ENCODE measurements around the gene WWTR1. TPM values are rescaled to one million over a fixed set of nuclear protein-coding genes. Genes with fewer than 3 reads are reported as not detected.
A peak's percentile ranks its signal among the peaks of the same experiment; 100 is the strongest.

Gene WWTR1
- total and polyA plus RNA-seq, 2 donors (not counting 3 experiments of a cell fraction or from before 2014, with no cell fraction given) = 210 to 341 TPM

GRCh38 chr3:149547954-149548668, 109.7 kb downstream of the WWTR1 start:
- peak overlapping the region; percentile 25 for H3K27ac ChIP-seq (ENCODE audit: insufficient read depth, low read depth, low read length)
- H3K4me3 ChIP-seq (replicated peaks in 1 of 3; ENCODE audit: insufficient read depth in 1 of 3, low read depth in 1 of 3, low read length in 3 of 3) = no peak overlapping the region
- H3K9ac ChIP-seq (replicated peaks; ENCODE audit: extremely low read depth, insufficient read depth, low read length) = no peak overlapping the region
- intact Hi-C loops (cut with micrococcal nuclease) (no loop called here), dilution Hi-C loops (cut with MboI; ENCODE audit: extremely low pct_ligation_motif_present, low sequenced_read_pairs) (no loop called here)
- H4K20me1 ChIP-seq (replicated peaks; ENCODE audit: control insufficient read depth, extremely low read depth, insufficient read depth, low read length) = no peaks in the 10 kb centered on the region
- no peak overlapping the region for H3K4me2 ChIP-seq (ENCODE audit: insufficient read depth, low read length)
- H3K27me3 ChIP-seq (ENCODE audit: control insufficient read depth in 2 of 2, insufficient read depth in 2 of 2, low read length in 2 of 2) = no peaks in the 10 kb centered on the region
- peaks cover 9 to 25% of the 10 kb centered on the region in 2 experiments for H3K36me3 ChIP-seq (ENCODE audit: control insufficient read depth in 2 of 2, extremely low read depth in 1 of 2, insufficient read depth in 2 of 2, low read length in 2 of 2)
- ChIA-PET CTCF (interaction anchor here (1.3 kb wide), 1 partner anchor 9 kb away, joined by 3 read pairs; no protein-coding TSS in a partner anchor), POLR2A (interaction anchor here (1.5 kb wide), 1 partner anchor 14 kb away, joined by 4 read pairs; no protein-coding TSS in a partner anchor)
- H3K79me2 ChIP-seq (ENCODE audit: control insufficient read depth, insufficient read depth, low read length) = peaks cover 90% of the 10 kb centered on the region
- no peaks in the 10 kb centered on the region for H3K9me1 ChIP-seq (replicated peaks; ENCODE audit: control insufficient read depth, extremely low read depth, insufficient read depth, low read length)
- peaks cover 52% of the 10 kb centered on the region for H3K4me1 ChIP-seq (ENCODE audit: control insufficient read depth, extremely low read depth, insufficient read depth, low read length)
- no TSS peak for BruUV-seq (replicated peaks)
- no peak for TF ChIP-seq GATA2 (IDR thresholded peaks at IDR 0.05; ENCODE audit: insufficient read depth, insufficient read length, low read depth, low read length)
- TF ChIP-seq POLR2A (IDR thresholded peaks at IDR 0.05; ENCODE audit: low read depth, low read length) = peak; percentile 41
- H3K9me3 ChIP-seq (replicated peaks; ENCODE audit: control insufficient read depth, insufficient read depth, low read length) = no peaks in the 10 kb centered on the region
- no peak overlapping the region for H2AFZ ChIP-seq (ENCODE audit: low read depth, low read length)
- FAIRE-seq (no peak), DNase-seq (ENCODE audit: low read depth, low spot score) (no peak)

- Histone ChIP-seq H4K20me1 (replicated peaks; ENCODE audit: control insufficient read depth, extremely low read depth, insufficient read depth, low read length) (no peaks in the 10 kb centered on the region), H3K27me3 (ENCODE audit: control insufficient read depth in 2 of 2, insufficient read depth in 2 of 2, low read length in 2 of 2) (no peaks in the 10 kb centered on the region), H3K79me2 (ENCODE audit: control insufficient read depth, insufficient read depth, low read length) (peaks cover 83% of the 10 kb centered on the region), H3K4me2 (ENCODE audit: insufficient read depth, low read length) (no peak overlapping the region), H3K27ac (ENCODE audit: insufficient read depth, low read depth, low read length) (no peak overlapping the region), H3K4me3 (replicated peaks in 1 of 3; ENCODE audit: insufficient read depth in 1 of 3, low read depth in 1 of 3, low read length in 3 of 3) (no peak overlapping the region), H3K36me3 (ENCODE audit: control insufficient read depth in 2 of 2, extremely low read depth in 1 of 2, insufficient read depth in 2 of 2, low read length in 2 of 2) (peaks cover 7 to 19% of the 10 kb centered on the region in 2 experiments), H3K9ac (replicated peaks; ENCODE audit: extremely low read depth, insufficient read depth, low read length) (no peak overlapping the region), H3K9me1 (replicated peaks; ENCODE audit: control insufficient read depth, extremely low read depth, insufficient read depth, low read length) (no peaks in the 10 kb centered on the region), H2AFZ (ENCODE audit: low read depth, low read length) (no peak overlapping the region), H3K9me3 (replicated peaks; ENCODE audit: control insufficient read depth, insufficient read depth, low read length) (no peaks in the 10 kb centered on the region), H3K4me1 (ENCODE audit: control insufficient read depth, extremely low read depth, insufficient read depth, low read length) (peaks cover 52% of the 10 kb centered on the region)
- ChIA-PET CTCF (interaction anchor here (1.0 to 2.9 kb wide), 5 partner anchors 8 to 110 kb away, joined by 3 to 13 read pairs (median 3); partner anchors contain the start of gene WWTR1), POLR2A (interaction anchor here (1.5 kb wide), 1 partner anchor 13 kb away, joined by 4 read pairs; no protein-coding TSS in a partner anchor)
- intact Hi-C loops (cut with micrococcal nuclease) = no loop called here
- DNase-seq (ENCODE audit: low read depth, low spot score) = no peak
- no TSS peak for BruUV-seq (replicated peaks)
- FAIRE-seq = no peak
- dilution Hi-C loops (cut with MboI; ENCODE audit: extremely low pct_ligation_motif_present, low sequenced_read_pairs) = no loop called here
- TF ChIP-seq GATA2 (IDR thresholded peaks at IDR 0.05; ENCODE audit: insufficient read depth, insufficient read length, low read depth, low read length) (no peak), POLR2A (IDR thresholded peaks at IDR 0.05; ENCODE audit: low read depth, low read length) (no peak), CTCF (IDR thresholded peaks at IDR 0.05; ENCODE audit: extremely low read depth in 1 of 2, insufficient read depth in 1 of 2, low read depth in 1 of 2, low read length in 2 of 2) (no peak), FOS (IDR thresholded peaks at IDR 0.05; ENCODE audit: borderline replicate concordance, insufficient read depth, low read length) (no peak), JUN (IDR thresholded peaks at IDR 0.05; ENCODE audit: borderline replicate concordance, insufficient read depth, insufficient read length, low read depth) (no peak), EZH2 (IDR thresholded peaks at IDR 0.05; ENCODE audit: borderline replicate concordance, low read depth, low read length, severe bottlenecking) (no peak), MAX (IDR thresholded peaks at IDR 0.05; ENCODE audit: insufficient read depth, insufficient read length) (no peak), MYC (IDR thresholded peaks at IDR 0.05; ENCODE audit: low read depth, low read length) (no peak), POLR2AphosphoS5 (IDR thresholded peaks at IDR 0.05; ENCODE audit: insufficient read depth, low read depth, low read length) (no peak)
Measured at GRCh38 chr3:149547413-149547812, 110.4 kb downstream of the WWTR1 start.
